Upper lobe of left lung (tissue), 6 donors: ENCODE measurements around the gene FBXW5. TPM values are rescaled to one million over a fixed set of nuclear protein-coding genes. Genes with fewer than 3 reads are reported as not detected.

Source experiments
- ATAC-seq, 2 donors: fragments of 200-7000 bp; cut with Tn5 transposase; one replicate each; pipeline ENCODE4 v1.9.1; 2022; ENCODE audit warnings: mild to moderate bottlenecking in 2 of 2, moderate library complexity in 2 of 2; ENCODE audit not compliant: low FRiP score in 2 of 2
- DNase-seq, 2 donors: peaks; one replicate each; pipeline ENCODE4 v3.0.0-alpha.2; 2019 to 2020
- H3K27ac ChIP-seq, 4 donors: fragments of 200-600 bp; sonication (generic); one replicate each; pipeline ENCODE4 v1.5.1; 2016 to 2019
- H3K27me3 ChIP-seq, 4 donors: fragments of 200-600 bp; sonication (generic); one replicate each; pipeline ENCODE4 v1.5.1; 2017 to 2019
- H3K36me3 ChIP-seq, 4 donors: fragments of 200-600 bp; sonication (generic); one replicate each; pipeline ENCODE4 v1.5.1; 2016 to 2019
- H3K4me1 ChIP-seq, 4 donors: fragments of 200-600 bp; sonication (generic); one replicate each; pipeline ENCODE4 v1.5.1; 2018 to 2019
- H3K4me3 ChIP-seq, 4 donors: fragments of 200-600 bp; sonication (generic); one replicate each; pipeline ENCODE4 v1.5.1; 2017 to 2019; ENCODE audit warnings: mild to moderate bottlenecking in 2 of 4, moderate library complexity in 1 of 4
- H3K9me3 ChIP-seq, 4 donors: fragments of 200-600 bp; sonication (generic); one replicate each; pipeline ENCODE4 v1.5.1; 2018 to 2019
- CTCF ChIP-seq, 6 experiments: fragments of 450-650 bp in 4 of 6; fragments of 200-600 bp in 2 of 6; sonication (generic) in 2 of 6; IDR thresholded peaks; one replicate each; pipeline ENCODE4 v1.5.1; 2016 to 2019; ENCODE audit warnings: antibody characterized with exemption in 6 of 6
- EP300 ChIP-seq, 4 donors: sonication (generic); formaldehyde crosslinking; IDR thresholded peaks; one replicate each; pipeline ENCODE4 v1.5.1; 2017; ENCODE audit warnings: antibody characterized with exemption in 4 of 4, control low read depth in 2 of 4
- POLR2A ChIP-seq, 4 donors: fragments of 450-650 bp; IDR thresholded peaks; one replicate each; pipeline ENCODE4 v1.5.1; 2016 to 2017; ENCODE audit warnings: antibody characterized with exemption in 4 of 4, mild to moderate bottlenecking in 2 of 4
- POLR2AphosphoS5 ChIP-seq, 2 donors: sonication (generic); formaldehyde crosslinking; IDR thresholded peaks; one replicate each; pipeline ENCODE4 v1.5.1; 2017; ENCODE audit warnings: antibody characterized with exemption in 2 of 2
- WGBS, 2 donors: methylation state at CpG; one replicate each; pipeline ENCODE4 v1.1.5; 2017 to 2018; 5-methylcytosine and 5-hydroxymethylcytosine counted together
- total RNA-seq, 6 donors: library from RNA; depleted of rRNA in 4 of 6; stranded (reverse); fragments of >200 nt in 4 of 6; gene quantifications; one replicate each; pipeline versions ENCODE4 v1.1.0 to v1.2.1, GENCODE V29; 2016 to 2021
- donor health status: DM: no; HTN: no; CAD: no; lungs with moderate emphysema.
- donor health status: DM: no; HTN: yes; CAD: no; lungs with severe emphysema.

The FBXW5 gene
- total RNA-seq, 6 donors from 2014 or later: 93.3 to 191 (median 153) TPM

GRCh38 chr9:136984464-136985026, 40.0 kb upstream of the FBXW5 start:
- ATAC-seq: no peak
- WGBS, 2 donors: 58 to 100% methylated on average over 1 to 21 of the region's 29 CpGs
- no peak overlapping the region for H3K4me3 ChIP-seq
- no peaks in the 10 kb centered on the region for H3K9me3 ChIP-seq
- H3K4me1 ChIP-seq: peaks cover 15 to 37% (median 30%) of the 10 kb centered on the region in 4 donors
- no peaks in the 10 kb centered on the region for H3K36me3 ChIP-seq
- peaks cover 0 to 18% (median 13%) of the 10 kb centered on the region in 4 donors for H3K27me3 ChIP-seq
- no peak overlapping the region for H3K27ac ChIP-seq
- DNase-seq: peak in 1 of 2 donors; percentile 74
- no peak for TF ChIP-seq CTCF (IDR thresholded peaks at IDR 0.05)
- no peak for TF ChIP-seq POLR2AphosphoS5 (IDR thresholded peaks at IDR 0.05)
- TF ChIP-seq POLR2A (IDR thresholded peaks at IDR 0.05): no peak
- TF ChIP-seq EP300 (IDR thresholded peaks at IDR 0.05): no peak

GRCh38 chr9:136983656-136984314, 39.2 kb upstream of the FBXW5 start:
- no peak overlapping the region for H3K4me3 ChIP-seq
- no peaks in the 10 kb centered on the region for H3K36me3 ChIP-seq
- WGBS, 2 donors: 83 to 94% methylated on average over 9 to 11 of the region's 11 CpGs
- peaks cover 0 to 18% (median 13%) of the 10 kb centered on the region in 4 donors for H3K27me3 ChIP-seq
- H3K9me3 ChIP-seq: no peaks in the 10 kb centered on the region
- no peak for DNase-seq
- peaks cover 15 to 44% (median 31%) of the 10 kb centered on the region in 4 donors for H3K4me1 ChIP-seq
- TF ChIP-seq POLR2AphosphoS5 (IDR thresholded peaks at IDR 0.05) (no peak), POLR2A (IDR thresholded peaks at IDR 0.05) (no peak), CTCF (IDR thresholded peaks at IDR 0.05) (no peak), EP300 (IDR thresholded peaks at IDR 0.05) (no peak)
- no peak for ATAC-seq
- H3K27ac ChIP-seq: no peak overlapping the region

GRCh38 chr9:136983167-136983566, 38.6 kb upstream of the FBXW5 start:
- peak in 1 of 2 donors; percentile 59 for DNase-seq
- WGBS, 2 donors: 84 to 86% methylated on average over 2 to 9 of the region's 9 CpGs
- TF ChIP-seq EP300 (IDR thresholded peaks at IDR 0.05): no peak
- TF ChIP-seq POLR2A (IDR thresholded peaks at IDR 0.05): no peak
- no peak for TF ChIP-seq CTCF (IDR thresholded peaks at IDR 0.05)
- no peak for TF ChIP-seq POLR2AphosphoS5 (IDR thresholded peaks at IDR 0.05)
- Histone ChIP-seq H3K27me3 (peaks cover 0 to 18% (median 13%) of the 10 kb centered on the region in 4 donors), H3K27ac (peak overlapping the region in 2 of 4 donors; percentile 81 to 85), H3K36me3 (no peaks in the 10 kb centered on the region), H3K4me1 (peaks cover 15 to 46% (median 35%) of the 10 kb centered on the region in 4 donors), H3K9me3 (no peaks in the 10 kb centered on the region), H3K4me3 (no peak overlapping the region)
- ATAC-seq: no peak

GRCh38 chr9:136982232-136983051, 37.9 kb upstream of the FBXW5 start, which contains the start of gene LCNL1:
TSS of gene LCNL1 (plus strand) at chr9:136982993. CDS start at chr9:136983587, 594 bp downstream.
- H3K4me3 ChIP-seq: no peak within 1 kb of the TSS
- TF ChIP-seq CTCF (IDR thresholded peaks at IDR 0.05): no peak
- TF ChIP-seq POLR2A (IDR thresholded peaks at IDR 0.05): no peak
- TF ChIP-seq POLR2AphosphoS5 (IDR thresholded peaks at IDR 0.05): no peak
- TF ChIP-seq EP300 (IDR thresholded peaks at IDR 0.05): no peak
- H3K9me3 ChIP-seq: no peaks in the 10 kb centered on the region
- DNase-seq: peak in 1 of 2 donors; percentile 77
- H3K4me1 ChIP-seq: peaks cover 21 to 53% (median 42%) of the 10 kb centered on the region in 4 donors
- H3K27ac ChIP-seq: peak within 1 kb of the TSS; percentile 79 to 87 (median 83)
- no peaks in the 10 kb centered on the region for H3K36me3 ChIP-seq
- no peak for ATAC-seq
- 71 to 84% methylated on average over 8 to 18 of the region's 18 CpGs for WGBS, 2 donors
- H3K27me3 ChIP-seq: peaks cover 0 to 18% (median 13%) of the 10 kb centered on the region in 4 donors
